GM18498 (cell line): Measurements from ENCODE around the gene CLCN1.

ENCODE experiments used
- ATAC-seq: cut with Tn5 transposase; IDR thresholded peaks from one replicate; pipeline ENCODE4 v1.9.1; 2021; ENCODE audit warnings: mild to moderate bottlenecking, moderate library complexity; ENCODE audit not compliant: unreplicated experiment

CLCN1 gene

DNA sequence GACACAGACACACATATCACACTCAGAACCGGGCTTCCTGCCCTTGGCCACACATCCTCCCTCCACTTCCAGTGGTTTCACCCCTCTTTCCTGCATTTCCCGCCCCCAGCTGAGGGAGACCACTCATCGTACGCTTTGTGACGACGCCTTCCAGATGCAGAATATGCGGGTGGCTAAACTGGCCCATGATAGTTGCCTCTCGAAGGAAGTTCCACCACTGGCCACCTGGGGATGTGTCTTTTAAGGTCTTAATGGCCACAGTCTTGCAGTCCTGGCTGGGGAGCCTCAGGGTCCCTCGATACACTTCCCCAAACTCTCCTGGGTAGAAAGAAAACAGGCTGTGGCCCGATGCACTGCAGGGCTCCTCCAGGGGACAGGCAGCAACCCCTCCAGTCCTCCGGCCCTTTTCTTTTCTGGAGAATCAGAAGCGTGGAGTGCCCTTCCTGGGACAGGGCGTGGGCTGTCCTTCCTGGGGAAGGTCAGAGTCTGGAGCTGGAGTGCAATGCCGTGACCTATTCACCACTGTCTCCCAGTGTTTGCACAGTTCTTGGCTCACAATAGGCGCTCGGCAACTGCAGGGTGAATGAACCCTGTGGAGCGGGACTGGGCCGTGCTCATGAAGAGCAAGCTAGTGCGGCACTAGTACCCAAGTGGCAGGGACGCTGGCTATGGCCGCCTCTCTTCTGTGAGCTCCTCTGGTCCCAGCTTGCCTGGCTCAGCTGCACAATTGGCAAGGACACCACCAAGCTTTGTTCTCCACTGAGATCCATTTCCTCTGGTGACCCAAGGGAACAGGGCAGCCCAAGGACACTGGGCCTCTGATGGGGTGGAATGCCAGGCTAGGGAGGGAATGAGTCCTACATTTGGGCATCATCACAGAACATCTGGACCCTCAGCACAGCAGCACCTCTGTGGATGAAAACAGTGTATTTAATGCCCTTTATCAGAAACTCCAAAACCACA lies 79.6 kb downstream of the CLCN1 start:
- no peak for ATAC-seq

DNA sequence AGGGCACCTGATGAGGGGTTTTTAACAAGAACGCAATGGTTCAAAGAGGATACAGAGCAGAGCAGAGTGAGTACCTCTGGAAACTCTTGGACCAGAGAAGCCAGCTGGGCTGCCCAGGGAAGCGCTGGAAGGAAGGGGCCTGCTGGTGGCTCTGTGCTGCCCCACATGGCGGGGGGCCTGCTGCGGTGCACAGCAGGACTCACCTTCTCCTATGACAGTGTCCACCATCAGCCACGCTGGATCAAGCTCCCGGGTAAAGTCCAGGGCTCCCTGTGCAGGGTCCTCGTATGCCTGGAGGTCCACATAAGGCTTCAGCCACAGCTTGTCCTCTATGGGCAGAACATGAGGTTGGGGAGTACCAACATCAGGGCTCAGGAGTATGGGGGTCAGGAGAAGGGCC lies 80.3 kb downstream of the CLCN1 start:
- no peak for ATAC-seq

DNA sequence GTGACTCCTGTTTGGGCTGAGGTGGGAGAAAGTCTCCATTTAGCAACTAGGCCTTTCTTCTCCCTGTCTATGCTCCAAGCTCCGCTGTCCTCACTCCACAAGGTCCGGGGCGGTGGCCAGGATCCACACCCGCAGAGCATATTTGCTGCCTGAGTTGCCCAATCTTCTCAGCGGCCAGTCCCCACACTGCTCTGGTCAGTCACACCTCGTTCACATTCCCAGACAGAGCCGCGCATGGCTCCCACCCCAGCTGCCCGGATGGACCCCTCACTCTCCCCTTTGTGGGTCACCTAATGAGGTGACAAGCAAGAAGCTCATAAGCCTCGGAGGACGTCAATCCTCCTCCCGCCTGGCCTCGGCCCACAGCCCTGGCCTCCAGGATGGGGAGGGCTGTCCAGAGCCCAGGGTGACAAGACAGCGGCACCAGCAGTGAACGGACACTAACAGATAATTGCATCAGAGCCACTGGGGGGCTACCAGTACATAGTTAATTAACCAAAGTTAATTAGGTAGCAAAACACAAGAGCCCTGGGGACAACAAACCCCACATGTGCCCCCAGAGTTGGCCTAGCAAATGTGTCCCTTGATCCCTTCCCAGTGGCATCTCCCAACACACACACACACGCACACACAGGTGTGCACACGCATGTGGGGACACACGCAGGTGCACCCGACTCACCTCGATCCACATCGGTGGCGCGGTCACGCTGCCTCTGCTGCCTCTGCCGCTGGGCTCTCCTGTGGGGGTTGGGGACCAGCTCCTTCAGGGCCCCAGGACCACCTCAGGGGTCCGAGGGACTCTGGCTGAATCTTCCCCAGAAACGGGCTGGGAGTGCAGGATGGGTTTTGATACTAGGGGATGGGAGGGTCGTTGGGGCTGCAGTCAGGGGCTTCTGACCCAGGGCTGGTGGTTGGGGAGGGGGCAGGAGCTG lies 81.0 kb downstream of the CLCN1 start:
- ATAC-seq: no peak

DNA sequence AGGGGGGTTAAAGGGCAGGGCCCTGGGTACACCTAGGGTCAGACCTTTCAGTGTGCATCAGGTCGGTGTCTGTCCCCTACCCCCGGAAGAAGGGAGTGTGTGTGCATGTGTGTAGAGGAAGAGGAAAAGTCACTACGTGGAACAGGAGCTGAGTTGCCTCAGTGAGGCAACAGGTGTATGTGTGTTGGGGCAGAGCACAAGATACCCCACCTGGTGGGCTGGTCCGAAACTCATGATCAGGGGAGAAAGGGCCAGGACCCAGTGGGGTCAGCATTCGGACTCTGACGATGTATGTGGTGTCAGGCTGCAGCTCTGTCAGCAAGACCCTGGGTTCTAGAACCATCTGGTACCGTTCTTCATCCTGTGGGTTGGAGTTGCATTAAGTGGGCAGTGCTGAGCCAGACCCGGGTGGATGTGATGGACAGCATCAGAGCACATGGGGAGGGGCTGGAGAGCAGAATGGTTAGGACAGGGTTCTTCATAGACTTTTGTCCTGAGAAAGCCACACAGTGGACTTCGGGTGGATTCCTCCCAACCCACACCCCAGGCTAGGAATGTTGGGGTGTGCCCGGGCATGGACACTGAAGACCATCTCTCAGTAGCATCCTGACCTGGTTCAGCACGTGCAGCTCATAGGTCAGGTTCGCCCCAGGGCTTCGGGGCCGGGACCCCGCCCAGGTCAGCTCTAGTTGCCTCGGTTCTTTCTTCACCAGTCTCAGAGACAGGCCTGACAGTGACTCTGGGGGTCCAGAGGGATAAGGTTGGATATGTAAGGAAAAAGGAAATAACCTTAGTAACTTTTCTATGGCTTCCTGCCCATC lies 82.0 kb downstream of the CLCN1 start:
- no peak for ATAC-seq

DNA sequence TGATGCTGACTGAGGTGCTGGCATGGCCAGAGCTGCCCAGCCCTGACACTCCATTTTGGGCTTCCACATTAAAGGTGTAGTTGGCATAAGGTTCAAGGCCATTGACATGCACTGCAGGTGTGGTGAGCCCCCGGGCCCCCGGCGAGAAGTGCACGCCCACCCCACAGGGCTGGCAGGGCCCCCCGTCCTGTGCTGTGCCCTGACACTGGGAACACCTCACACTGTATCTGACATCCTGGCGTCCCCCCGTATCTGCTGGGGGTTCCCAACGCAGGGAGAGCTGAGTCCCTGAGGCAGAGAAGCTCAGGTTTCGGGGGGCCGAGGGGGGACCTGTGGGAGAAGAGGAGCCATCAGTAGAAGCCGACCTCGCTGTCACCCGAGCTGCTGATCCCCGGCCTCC lies 82.7 kb downstream of the CLCN1 start:
- no peak for ATAC-seq

DNA sequence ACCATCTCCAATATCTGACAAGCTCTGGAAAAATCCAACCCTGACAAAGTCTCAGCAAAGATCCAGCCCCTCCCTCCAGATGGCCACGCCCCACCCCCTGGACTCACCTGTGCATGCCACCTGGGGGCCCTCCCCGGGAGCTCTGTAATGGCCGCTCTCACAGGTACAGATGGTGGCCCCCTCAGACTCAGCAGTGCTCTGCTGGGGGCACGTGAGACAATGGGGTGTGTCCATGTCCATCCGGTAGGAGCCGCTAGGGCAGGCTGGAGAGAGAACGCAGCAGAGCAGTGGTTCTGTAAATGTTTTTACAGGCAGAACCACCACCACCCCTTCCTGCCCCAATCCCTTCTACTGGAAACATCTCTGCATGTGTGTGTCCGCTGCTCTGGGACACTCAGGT lies 83.2 kb downstream of the CLCN1 start:
- ATAC-seq: no peak

DNA sequence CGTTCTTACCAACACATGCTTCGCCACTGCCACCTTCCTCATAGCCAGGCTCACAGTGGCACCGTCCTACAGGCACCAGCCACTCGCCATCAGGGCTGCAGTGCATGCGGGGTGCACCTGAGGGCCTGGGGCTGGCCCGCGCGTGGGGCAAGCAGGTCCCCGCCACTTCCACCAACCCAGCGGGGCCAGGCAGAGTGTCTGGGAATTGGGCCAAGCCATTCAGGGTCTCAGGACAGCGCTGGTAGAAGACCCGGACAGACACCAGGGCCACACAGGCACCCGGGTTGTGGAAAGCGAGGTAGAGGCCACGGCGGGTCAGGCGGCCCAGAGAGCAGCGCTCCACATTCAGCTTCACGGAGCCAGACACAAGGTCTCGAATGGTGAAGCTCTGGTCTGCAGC lies 83.7 kb downstream of the CLCN1 start:
- no peak for ATAC-seq

DNA sequence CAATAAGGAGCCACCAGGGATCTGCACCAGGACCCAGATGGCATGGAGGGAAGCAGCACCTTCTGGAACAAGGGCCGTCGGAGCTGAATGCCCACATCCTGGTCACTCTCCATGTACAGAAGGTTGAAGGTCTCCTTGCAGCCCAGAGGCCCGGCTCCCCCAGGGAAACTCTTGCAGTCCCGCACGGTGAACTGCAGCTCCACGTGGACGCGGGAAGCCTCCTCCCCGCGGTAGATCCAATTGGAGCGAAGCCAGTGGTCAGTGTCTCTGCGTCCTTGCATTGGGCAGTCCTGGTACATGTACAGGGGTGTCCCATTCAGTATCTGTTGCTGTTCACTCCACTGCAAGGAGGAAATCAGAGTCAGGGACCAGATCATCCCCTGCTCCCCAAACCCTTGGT lies 85.4 kb downstream of the CLCN1 start:
- ATAC-seq: no peak
